Measurements from ENCODE around the gene CHRNB2.

Gene CHRNB2

GRCh38 chr1:154557248-154557938, 10.2 kb upstream of the CHRNB2 start:
- H3K27ac ChIP-seq (ENCODE audit: extremely low read depth, low read depth, low read length) = peak overlapping the region; percentile 33; the same call in 1 of the 2 replicates
- no peaks in the 10 kb centered on the region for H3K4me1 ChIP-seq (ENCODE audit: control insufficient read depth, insufficient read depth, low read length)
- H3K4me3 ChIP-seq (ENCODE audit: low read depth, low read length) = peak overlapping the region; percentile 81
- no peaks in the 10 kb centered on the region for H3K9me3 ChIP-seq (ENCODE audit: control insufficient read depth, insufficient read depth, low read depth, low read length)
- POLR2A ChIA-PET = interaction anchor here (1.0 kb wide), 1 partner anchor 10 kb away, joined by 3 read pairs; the partner anchor contains the start of gene CHRNB2
- no peak for TF ChIP-seq BCL6B (tag by site-specific recombination; IDR thresholded peaks at IDR 0.05)
- TF ChIP-seq ZNF133 (tag by site-specific recombination; IDR thresholded peaks at IDR 0.05) = no peak
- TF ChIP-seq ZNF843 (tag by site-specific recombination; IDR thresholded peaks at IDR 0.05) = no peak
- no peak for TF ChIP-seq ZNF585B (tag by site-specific recombination; IDR thresholded peaks at IDR 0.05)
- no peak for TF ChIP-seq ZBTB48 (tag by site-specific recombination; IDR thresholded peaks at IDR 0.05)
- TF ChIP-seq ZNF138 (tag by site-specific recombination; IDR thresholded peaks at IDR 0.05; ENCODE audit: borderline replicate concordance) = no peak
- no peak for TF ChIP-seq ZNF645 (tag by site-specific recombination; IDR thresholded peaks at IDR 0.05)
- TF ChIP-seq ZNF16 (tag by site-specific recombination; IDR thresholded peaks at IDR 0.05; ENCODE audit: low read depth) = no peak
- TF ChIP-seq ZNF366 (tag by site-specific recombination; conservative IDR thresholded peaks at IDR 0.05) = 0 out of 2 replicates have a peak, but pooled peaks have one; percentile 17
- no peak for TF ChIP-seq GLI4 (tag by site-specific recombination; IDR thresholded peaks at IDR 0.05)
- no peak for TF ChIP-seq ZSCAN5A (tag by site-specific recombination; IDR thresholded peaks at IDR 0.05)
- peak; percentile 89 for TF ChIP-seq SCRT2 (tag by site-specific recombination; IDR thresholded peaks at IDR 0.05)
- TF ChIP-seq CTCF (tag by site-specific recombination; IDR thresholded peaks at IDR 0.05) = no peak
- peak; percentile 67; the same call in 1 of the 2 replicates for TF ChIP-seq SCRT1 (tag by site-specific recombination; IDR thresholded peaks at IDR 0.05; ENCODE audit: borderline replicate concordance)
- no peak for TF ChIP-seq ZNF302 (tag by site-specific recombination; IDR thresholded peaks at IDR 0.05; ENCODE audit: low read depth)
- TF ChIP-seq ZXDB (tag by site-specific recombination; IDR thresholded peaks at IDR 0.05) = no peak
- no peak for TF ChIP-seq ZNF112 (tag by site-specific recombination; IDR thresholded peaks at IDR 0.05)
- no peak for TF ChIP-seq ZNF629 (tag by site-specific recombination; IDR thresholded peaks at IDR 0.05)
- no peak for TF ChIP-seq ZNF555 (tag by site-specific recombination; conservative IDR thresholded peaks at IDR 0.05)
- no peak for TF ChIP-seq ZSCAN23 (tag by site-specific recombination; IDR thresholded peaks at IDR 0.05)
- TF ChIP-seq ZNF777 (tag by site-specific recombination; IDR thresholded peaks at IDR 0.05; ENCODE audit: borderline replicate concordance) = no peak
- TF ChIP-seq ZNF518A (tag by site-specific recombination; conservative IDR thresholded peaks at IDR 0.05; ENCODE audit: low read depth) = no peak
- no peak for TF ChIP-seq ZIC2 (tag by site-specific recombination; IDR thresholded peaks at IDR 0.05)
- peaks cover 5 to 41% of the 10 kb centered on the region in 2 experiments; a peak in 2 of 3 replicates for H3K36me3 ChIP-seq (ENCODE audit: control insufficient read depth in 2 of 2, insufficient read depth in 1 of 2, low read length in 2 of 2)
- CTCF ChIA-PET = interaction anchor here (0.5 to 2.4 kb wide), 6 partner anchors 11 to 534 kb away, joined by 3 to 13 read pairs (median 6); no protein-coding TSS in a partner anchor

All from HEK293 (cell line).